ENCODE data around the gene CYP1B1.

DNA sequence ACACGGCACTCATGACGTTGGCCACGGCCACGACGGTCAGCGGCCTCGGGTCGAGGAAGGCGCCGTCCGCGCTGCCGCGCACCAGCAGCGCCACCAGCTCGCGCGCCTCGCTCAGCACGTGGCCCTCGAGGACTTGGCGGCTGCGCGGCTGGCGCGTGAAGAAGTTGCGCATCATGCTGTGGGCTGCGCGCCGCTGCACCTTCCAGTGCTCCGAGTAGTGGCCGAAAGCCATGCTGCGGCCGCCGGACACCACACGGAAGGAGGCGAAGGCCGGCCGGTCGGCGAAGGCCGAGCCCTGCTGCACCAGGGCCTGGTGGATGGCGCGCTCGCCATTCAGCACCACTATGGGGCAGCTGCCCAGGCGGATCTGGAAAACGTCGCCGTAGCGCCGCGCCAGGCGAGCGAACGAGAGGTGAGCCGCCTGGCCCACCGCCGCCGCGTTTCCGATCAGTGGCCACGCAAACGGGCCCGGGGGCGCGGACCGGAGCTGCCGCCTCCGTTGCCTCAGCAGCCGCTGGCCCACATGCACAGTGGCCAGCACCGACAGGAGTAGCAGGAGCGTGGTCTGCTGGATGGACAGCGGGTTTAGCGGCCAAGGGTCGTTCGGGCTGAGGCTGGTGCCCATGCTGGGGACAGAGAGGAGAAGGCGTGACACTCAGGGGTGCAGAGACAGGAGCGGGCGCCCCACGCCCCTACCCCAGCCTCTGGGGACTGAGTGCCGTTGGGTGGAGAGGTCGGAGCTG, 1.0 kb downstream of the CYP1B1 start:
- no peak for TF ChIP-seq EZH2 (IDR thresholded peaks at IDR 0.05; ENCODE audit: low read length)
- TF ChIP-seq, protein P1, sequence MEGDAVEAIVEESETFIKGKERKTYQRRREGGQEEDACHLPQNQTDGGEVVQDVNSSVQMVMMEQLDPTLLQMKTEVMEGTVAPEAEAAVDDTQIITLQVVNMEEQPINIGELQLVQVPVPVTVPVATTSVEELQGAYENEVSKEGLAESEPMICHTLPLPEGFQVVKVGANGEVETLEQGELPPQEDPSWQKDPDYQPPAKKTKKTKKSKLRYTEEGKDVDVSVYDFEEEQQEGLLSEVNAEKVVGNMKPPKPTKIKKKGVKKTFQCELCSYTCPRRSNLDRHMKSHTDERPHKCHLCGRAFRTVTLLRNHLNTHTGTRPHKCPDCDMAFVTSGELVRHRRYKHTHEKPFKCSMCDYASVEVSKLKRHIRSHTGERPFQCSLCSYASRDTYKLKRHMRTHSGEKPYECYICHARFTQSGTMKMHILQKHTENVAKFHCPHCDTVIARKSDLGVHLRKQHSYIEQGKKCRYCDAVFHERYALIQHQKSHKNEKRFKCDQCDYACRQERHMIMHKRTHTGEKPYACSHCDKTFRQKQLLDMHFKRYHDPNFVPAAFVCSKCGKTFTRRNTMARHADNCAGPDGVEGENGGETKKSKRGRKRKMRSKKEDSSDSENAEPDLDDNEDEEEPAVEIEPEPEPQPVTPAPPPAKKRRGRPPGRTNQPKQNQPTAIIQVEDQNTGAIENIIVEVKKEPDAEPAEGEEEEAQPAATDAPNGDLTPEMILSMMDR (optimal IDR thresholded peaks at IDR 0.05 in 1 of 3, IDR thresholded peaks at IDR 0.05 in 1 of 3, conservative IDR thresholded peaks at IDR 0.05 in 1 of 3; ENCODE audit: extremely low read depth in 1 of 3, insufficient read depth in 2 of 3, low read length in 3 of 3) = no peak
